ACC112 (cell line): ENCODE data around the gene TRERF1.
A peak's percentile ranks its signal among the peaks of the same experiment; 100 is the strongest.
"Not testable (repeated sequence)": the region's sequence is repeated elsewhere in the genome, so short reads cannot be mapped to it uniquely, and the experiment has no call there.

Source experiments
- H2AFZ ChIP-seq: fragments of 200-600 bp; sonication (generic); one replicate; pipeline ENCODE4 v1.6.0; 2017; ENCODE audit warnings: antibody characterized with exemption, low read length; ENCODE audit not compliant: unreplicated experiment
- H3K27ac ChIP-seq: fragments of 200-600 bp; sonication (generic); 2 replicates; pipeline ENCODE4 v1.5.1; 2014; ENCODE audit warnings: low read depth, mild to moderate bottlenecking, antibody characterized with exemption, low read length, moderate library complexity
- H3K27me3 ChIP-seq: fragments of 200-600 bp; sonication (generic); 2 replicates; pipeline ENCODE4 v1.6.1; 2014; ENCODE audit warnings: mild to moderate bottlenecking, antibody characterized with exemption, low read length, moderate library complexity, mixed read lengths; ENCODE audit not compliant: insufficient read depth
- H3K36me3 ChIP-seq: fragments of 200-600 bp; sonication (generic); 2 replicates; pipeline ENCODE4 v1.6.1; 2016; ENCODE audit warnings: mild to moderate bottlenecking, antibody characterized with exemption, low read length, moderate library complexity, mixed read lengths; ENCODE audit not compliant: insufficient read depth
- H3K4me1 ChIP-seq: fragments of 200-600 bp; sonication (generic); one replicate; pipeline ENCODE4 v1.6.1; 2016; ENCODE audit warnings: low read length, mixed read lengths; ENCODE audit not compliant: insufficient read depth, unreplicated experiment, control insufficient read depth
- H3K4me3 ChIP-seq: fragments of 200-600 bp; sonication (generic); 2 replicates; pipeline ENCODE4 v1.5.1; 2014; ENCODE audit warnings: mild to moderate bottlenecking, low read depth, low read length
- H3K79me2 ChIP-seq: fragments of 200-600 bp; sonication (generic); one replicate; pipeline ENCODE4 v1.6.0; 2016; ENCODE audit warnings: low read length; ENCODE audit not compliant: control insufficient read depth, unreplicated experiment, insufficient read depth

Gene TRERF1

DNA sequence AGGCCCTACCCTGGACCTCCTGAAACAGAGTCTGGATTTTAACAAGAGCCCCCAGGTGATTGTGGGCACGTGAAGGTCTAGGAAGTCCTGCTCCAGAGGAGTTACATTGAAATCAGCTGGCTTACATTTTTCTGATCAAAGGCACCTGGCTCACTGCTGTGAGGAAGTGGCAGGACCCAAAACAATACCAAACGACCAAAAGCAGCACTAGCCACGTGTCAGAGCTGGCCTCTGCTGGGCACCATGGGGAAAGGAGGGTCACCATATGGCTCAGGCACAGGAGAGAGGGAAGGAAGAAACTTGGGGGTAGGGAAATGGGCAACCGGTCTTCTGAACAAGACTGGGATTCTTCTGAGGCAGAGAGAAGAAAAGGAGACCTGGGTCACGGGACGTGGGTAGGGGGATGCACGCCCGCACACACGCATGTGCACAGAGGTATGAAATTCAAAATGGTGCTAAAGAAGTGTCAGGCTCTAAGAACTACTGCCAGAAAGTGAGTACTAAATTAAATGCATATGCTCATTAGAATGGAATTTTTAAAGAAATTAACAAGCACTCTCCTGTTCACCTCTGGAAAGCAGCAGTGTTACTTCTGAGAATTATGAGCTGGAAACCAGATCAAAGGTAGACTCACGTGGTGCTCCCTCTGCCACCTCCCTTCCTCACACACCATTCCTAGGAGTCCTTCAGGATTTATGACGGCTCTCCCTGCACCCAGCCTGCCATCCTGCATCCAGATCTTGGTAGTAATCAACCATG is 113.6 kb downstream of the TRERF1 start:
- H3K36me3 ChIP-seq, result peaks cover 5% of the 10 kb centered on the region; the same call in 1 of the 2 replicates
- H3K27me3 ChIP-seq, result no peaks in the 10 kb centered on the region
- peak overlapping the region; percentile 77 for H3K27ac ChIP-seq
- peaks cover 30% of the 10 kb centered on the region for H3K4me1 ChIP-seq
- H3K4me3 ChIP-seq, result peak overlapping the region; percentile 17; the same call in 1 of the 2 replicates
- no peak overlapping the region for H2AFZ ChIP-seq
- peaks cover 15% of the 10 kb centered on the region for H3K79me2 ChIP-seq

DNA sequence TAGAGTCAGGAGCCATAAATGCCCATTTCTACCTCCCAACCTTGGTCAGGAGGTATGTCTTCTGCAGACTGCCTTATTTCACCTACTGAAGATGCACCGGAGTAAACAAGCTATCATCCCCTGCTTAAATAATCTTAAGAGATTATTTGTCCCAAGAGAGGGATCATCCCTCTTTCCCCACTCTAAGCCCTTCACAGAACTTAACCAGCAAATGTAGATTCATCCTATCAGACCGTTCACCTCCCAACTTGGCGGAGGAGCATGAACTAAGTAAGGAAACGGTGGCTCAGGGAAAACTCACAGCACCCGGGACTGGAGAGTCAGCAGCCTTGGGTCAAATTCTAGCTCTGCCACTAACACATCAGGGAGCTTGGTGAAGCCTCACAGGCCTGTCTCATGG is 115.3 kb downstream of the TRERF1 start:
- no peak overlapping the region for H3K4me3 ChIP-seq
- peaks cover 16% of the 10 kb centered on the region for H3K79me2 ChIP-seq
- peaks cover 30% of the 10 kb centered on the region for H3K4me1 ChIP-seq
- H2AFZ ChIP-seq, result no peak overlapping the region
- no peaks in the 10 kb centered on the region for H3K27me3 ChIP-seq
- H3K27ac ChIP-seq, result no peak overlapping the region
- H3K36me3 ChIP-seq, result no peaks in the 10 kb centered on the region

DNA sequence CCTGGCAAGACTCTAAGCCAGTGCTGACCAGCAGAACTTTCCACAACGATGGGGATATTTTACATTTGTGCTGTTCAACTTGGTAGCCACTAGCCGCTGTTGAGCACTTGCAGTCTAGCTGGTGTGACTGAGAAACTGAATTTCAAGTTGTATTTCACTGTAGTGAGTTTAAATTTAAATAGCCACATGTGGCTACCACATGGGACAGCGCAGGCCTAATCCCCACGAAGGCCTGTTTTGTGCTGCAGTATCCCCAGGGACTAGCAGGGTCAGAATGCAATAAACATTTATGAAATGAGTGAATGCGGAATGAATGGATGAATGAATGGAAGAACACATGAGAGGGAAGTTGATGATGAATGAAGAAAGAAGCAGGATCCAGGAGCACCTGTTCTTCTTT is 115.8 kb downstream of the TRERF1 start:
- H3K36me3 ChIP-seq, result no peaks in the 10 kb centered on the region
- no peaks in the 10 kb centered on the region for H3K27me3 ChIP-seq
- H3K79me2 ChIP-seq, result peaks cover 16% of the 10 kb centered on the region
- no peak overlapping the region for H3K4me3 ChIP-seq
- no peak overlapping the region for H2AFZ ChIP-seq
- peaks cover 28% of the 10 kb centered on the region for H3K4me1 ChIP-seq
- no peak overlapping the region for H3K27ac ChIP-seq

DNA sequence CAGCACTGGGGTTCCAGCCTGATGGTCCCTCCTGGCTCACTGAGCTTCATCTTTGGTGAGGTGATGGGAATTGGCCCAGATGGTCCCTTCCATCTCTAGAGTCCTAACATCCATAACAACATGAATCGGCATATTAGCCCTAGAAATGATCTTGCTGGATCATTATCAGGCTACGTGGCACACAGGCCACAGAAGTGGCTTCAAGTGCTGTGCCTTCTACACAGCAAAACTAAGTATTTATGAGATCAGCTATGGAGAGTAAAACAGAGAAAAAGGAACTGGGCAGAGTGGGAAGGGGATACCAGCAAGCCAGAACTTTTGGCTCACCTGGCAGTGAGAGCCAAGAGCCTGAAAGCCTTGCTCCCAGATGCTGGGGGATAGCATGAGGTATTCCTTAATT is 116.9 kb downstream of the TRERF1 start:
- no peak overlapping the region for H2AFZ ChIP-seq
- H3K36me3 ChIP-seq, result no peaks in the 10 kb centered on the region
- peaks cover 19% of the 10 kb centered on the region for H3K4me1 ChIP-seq
- no peaks in the 10 kb centered on the region for H3K27me3 ChIP-seq
- H3K79me2 ChIP-seq, result peaks cover 16% of the 10 kb centered on the region
- no peak overlapping the region for H3K4me3 ChIP-seq
- no peak overlapping the region for H3K27ac ChIP-seq

DNA sequence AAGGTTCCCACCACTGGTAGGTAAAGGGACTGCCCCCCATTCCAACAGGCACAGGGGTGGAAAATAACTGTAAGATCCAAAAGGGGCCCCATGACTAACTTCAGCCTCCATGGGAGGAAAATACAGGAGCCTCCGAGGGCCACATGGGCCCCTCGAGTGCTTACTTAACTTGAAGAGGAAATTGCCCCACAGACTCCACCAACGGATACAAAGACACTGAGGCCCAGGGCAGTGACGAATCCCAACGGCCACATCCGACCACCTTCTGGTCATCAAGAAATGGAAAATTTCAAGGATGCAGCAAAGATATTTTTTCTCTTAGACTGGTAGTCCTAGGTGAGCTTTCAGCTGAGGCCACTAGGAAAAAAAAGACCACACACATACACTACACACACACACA is 118.1 kb downstream of the TRERF1 start:
- Histone ChIP-seq H2AFZ (no peak overlapping the region), H3K36me3 (no peaks in the 10 kb centered on the region), H3K4me3 (no peak overlapping the region), H3K27ac (no peak overlapping the region), H3K79me2 (peaks cover 16% of the 10 kb centered on the region), H3K4me1 (peaks cover 9% of the 10 kb centered on the region), H3K27me3 (no peaks in the 10 kb centered on the region)

DNA sequence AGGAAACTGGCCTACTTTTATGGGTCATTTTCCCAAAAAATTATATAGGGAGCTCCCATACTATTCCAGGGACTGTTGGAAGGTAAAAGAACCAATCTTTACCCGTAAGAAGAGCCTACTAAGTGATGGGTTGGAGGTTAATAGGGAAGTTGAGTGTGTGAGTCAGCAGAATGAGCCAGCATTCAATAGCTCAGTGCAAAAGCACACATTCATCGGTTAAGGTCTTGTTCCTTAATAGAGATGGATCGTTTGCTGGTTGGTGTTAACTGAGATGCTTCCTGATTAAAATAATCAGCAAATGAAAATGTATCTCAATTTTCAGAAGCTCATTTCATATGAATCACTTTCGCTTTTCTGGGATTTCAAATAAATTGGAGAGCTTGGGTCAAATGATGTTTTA is 118.8 kb downstream of the TRERF1 start:
- Histone ChIP-seq H2AFZ (no peak overlapping the region), H3K27me3 (no peaks in the 10 kb centered on the region), H3K4me1 (peaks cover 3% of the 10 kb centered on the region), H3K79me2 (peaks cover 12% of the 10 kb centered on the region), H3K4me3 (no peak overlapping the region), H3K36me3 (no peaks in the 10 kb centered on the region), H3K27ac (no peak overlapping the region)

DNA sequence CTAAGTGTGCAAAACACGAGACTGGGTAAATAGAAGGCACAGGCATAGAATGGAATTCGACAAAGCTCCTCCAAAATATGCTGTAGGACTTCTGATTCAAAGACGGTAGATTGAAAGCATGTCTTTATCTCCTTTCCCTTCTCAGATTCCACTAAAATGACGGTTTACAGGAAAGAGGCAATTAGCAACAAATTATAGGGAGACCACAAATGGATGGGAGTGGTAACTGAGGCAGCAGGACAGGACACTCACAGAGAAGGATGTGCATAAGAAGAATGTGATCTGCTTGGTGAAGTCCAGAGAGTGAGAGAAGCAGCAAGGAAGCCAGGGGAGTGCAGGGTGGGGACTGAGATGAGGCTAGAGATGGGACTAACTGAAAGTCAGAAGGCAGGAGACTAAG is 120.7 kb downstream of the TRERF1 start:
- H3K4me3 ChIP-seq, result no peak overlapping the region
- no peak overlapping the region for H2AFZ ChIP-seq
- peaks cover 5% of the 10 kb centered on the region for H3K79me2 ChIP-seq
- H3K36me3 ChIP-seq, result no peaks in the 10 kb centered on the region
- no peaks in the 10 kb centered on the region for H3K4me1 ChIP-seq
- H3K27me3 ChIP-seq, result no peaks in the 10 kb centered on the region
- no peak overlapping the region for H3K27ac ChIP-seq

DNA sequence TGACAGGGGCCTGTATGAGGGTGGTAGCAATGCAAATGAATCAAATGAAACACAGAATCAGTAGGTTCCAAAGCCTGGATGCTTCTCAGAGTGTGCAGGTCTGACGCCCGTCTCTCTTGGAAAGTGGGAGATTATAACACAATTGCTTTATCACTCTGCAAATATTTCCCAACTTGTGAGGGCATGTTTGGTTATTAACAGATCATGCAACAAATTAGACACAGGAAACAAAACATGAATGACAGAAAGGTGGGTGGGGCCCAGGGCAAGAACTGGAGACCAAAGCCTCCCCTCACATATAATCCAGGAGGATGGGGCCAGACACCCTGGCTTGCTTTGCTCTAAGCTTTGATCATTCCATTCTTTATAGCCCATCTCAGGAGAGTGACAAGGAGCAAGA is 125.5 kb downstream of the TRERF1 start:
- no peak overlapping the region for H3K27ac ChIP-seq
- H3K4me3 ChIP-seq, result no peak overlapping the region
- H3K27me3 ChIP-seq, result no peaks in the 10 kb centered on the region
- H3K36me3 ChIP-seq, result no peaks in the 10 kb centered on the region
- H2AFZ ChIP-seq, result no peak overlapping the region
- peaks cover 5% of the 10 kb centered on the region for H3K79me2 ChIP-seq
- peaks cover 11% of the 10 kb centered on the region for H3K4me1 ChIP-seq

DNA sequence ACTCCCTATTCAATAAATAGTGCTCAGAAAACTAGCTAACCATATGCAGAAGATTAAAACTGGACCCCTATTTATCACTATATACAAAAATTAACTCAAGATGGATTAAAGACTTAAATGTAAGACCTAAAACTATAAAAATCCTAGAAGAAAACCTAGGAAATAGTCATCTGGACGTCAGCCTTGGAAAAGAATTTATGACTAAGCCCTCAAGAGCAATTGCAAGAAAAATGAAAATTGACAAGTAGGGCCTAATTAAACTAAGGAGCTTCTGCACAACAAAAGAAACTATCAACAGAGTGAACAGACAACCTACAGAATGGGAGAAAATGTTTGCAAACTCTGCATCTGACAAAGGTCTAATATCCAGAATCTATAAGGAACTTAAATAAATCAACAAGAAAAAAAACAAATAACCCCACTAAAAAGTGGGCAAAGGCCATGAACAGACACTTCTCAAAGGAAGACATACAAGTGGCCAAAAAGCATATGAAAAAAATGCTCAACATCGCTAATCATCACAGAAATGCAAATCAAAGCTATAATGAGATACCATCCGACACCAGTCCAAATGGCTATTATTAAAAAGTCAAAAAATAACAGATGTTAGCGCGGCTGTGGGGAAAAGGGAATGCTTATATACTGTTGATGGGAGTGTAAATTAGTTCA is 126.9 kb downstream of the TRERF1 start:
- H3K4me1 ChIP-seq, result peaks cover 11% of the 10 kb centered on the region
- not testable (repeated sequence) for H2AFZ ChIP-seq, H3K27ac ChIP-seq, H3K79me2 ChIP-seq, H3K4me3 ChIP-seq, H3K27me3 ChIP-seq, H3K36me3 ChIP-seq

DNA sequence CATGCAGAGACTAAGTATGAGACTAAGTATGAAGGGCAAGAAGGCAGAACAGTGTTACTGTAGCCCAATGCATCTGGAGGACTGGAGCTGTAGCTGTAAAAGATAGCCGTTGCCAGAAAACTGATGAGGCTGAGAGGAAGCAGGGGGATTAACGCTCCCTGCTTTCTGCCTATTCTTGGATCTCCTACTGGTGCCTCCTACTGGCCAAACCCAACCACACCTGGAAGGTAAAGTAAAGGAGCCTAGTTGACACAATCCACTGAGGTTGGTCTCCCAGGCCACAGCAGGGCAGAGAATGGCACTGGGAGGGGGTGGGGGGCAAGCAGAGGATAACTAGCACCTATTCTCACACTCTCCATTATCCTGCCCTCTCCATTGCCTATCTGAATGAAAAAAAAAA is 129.1 kb downstream of the TRERF1 start:
- Histone ChIP-seq H3K27ac (no peak overlapping the region), H3K4me3 (no peak overlapping the region), H3K4me1 (peaks cover 11% of the 10 kb centered on the region), H3K79me2 (peaks cover 7% of the 10 kb centered on the region), H3K27me3 (no peaks in the 10 kb centered on the region), H2AFZ (no peak overlapping the region), H3K36me3 (no peaks in the 10 kb centered on the region)

DNA sequence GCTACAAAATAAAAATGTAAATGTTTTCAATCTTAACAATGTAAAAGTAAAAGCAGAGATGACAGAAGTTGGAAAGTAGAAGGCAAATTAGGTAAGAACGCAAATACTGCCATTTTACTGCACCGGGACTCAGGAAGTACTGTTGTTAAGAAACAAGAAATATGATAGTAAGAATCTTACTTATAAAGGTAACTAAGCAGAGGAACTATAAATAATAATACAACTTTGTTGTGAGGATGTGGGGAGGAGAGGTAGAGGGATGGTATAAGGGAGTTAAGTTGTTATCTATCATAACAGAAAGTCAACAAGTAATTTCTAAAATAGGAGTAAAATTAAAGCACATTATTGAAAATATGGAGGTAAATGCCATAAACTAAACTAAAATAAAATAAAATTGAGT is 129.8 kb downstream of the TRERF1 start:
- peaks cover 7% of the 10 kb centered on the region for H3K79me2 ChIP-seq
- peaks cover 14% of the 10 kb centered on the region for H3K4me1 ChIP-seq
- H3K27me3 ChIP-seq, result no peaks in the 10 kb centered on the region
- no peak overlapping the region for H3K27ac ChIP-seq
- no peaks in the 10 kb centered on the region for H3K36me3 ChIP-seq
- no peak overlapping the region for H3K4me3 ChIP-seq
- H2AFZ ChIP-seq, result no peak overlapping the region
